Esophagus muscularis mucosa (tissue), 4 donors: ENCODE data around the gene FKRP. TPM values are rescaled to one million over a fixed set of nuclear protein-coding genes. Genes with fewer than 3 reads are reported as not detected.

Source experiments
- DNase-seq: peaks from one replicate; pipeline ENCODE4 v3.0.0-alpha.2; 2017; ENCODE audit errors: extremely low spot score
- H3K27ac ChIP-seq, 4 donors: fragments of 200-600 bp; sonication (generic); replicated peaks in 1 of 4; 1 replicate in 3 of 4; 2 replicates in 1 of 4; pipeline ENCODE4 v1.5.1; 2016 to 2019; ENCODE audit warnings: mild to moderate bottlenecking in 1 of 4
- H3K27me3 ChIP-seq, 4 donors: fragments of 200-600 bp; sonication (generic); one replicate each; pipeline versions ENCODE4 v1.5.1 to v1.6.0; 2016 to 2019
- H3K36me3 ChIP-seq, 4 donors: fragments of 200-600 bp; sonication (generic); one replicate each; pipeline ENCODE4 v1.5.1; 2016 to 2019
- H3K4me1 ChIP-seq, 4 donors: fragments of 200-600 bp; sonication (generic); one replicate each; pipeline ENCODE4 v1.5.1; 2016 to 2019
- H3K4me3 ChIP-seq, 4 donors: fragments of 200-600 bp; sonication (generic); 1 replicate in 2 of 4; 2 replicates in 2 of 4; pipeline ENCODE4 v1.5.1; 2016 to 2019; ENCODE audit warnings: mild to moderate bottlenecking in 4 of 4, moderate library complexity in 1 of 4
- H3K9me3 ChIP-seq, 4 donors: fragments of 200-600 bp; sonication (generic); 1 replicate in 3 of 4; 2 replicates in 1 of 4; pipeline ENCODE4 v1.5.1; 2016 to 2019
- CTCF ChIP-seq, 3 experiments: fragments of 200-600 bp in 2 of 3; fragments of 450-650 bp in 1 of 3; sonication (generic) in 2 of 3; IDR thresholded peaks; one replicate each; pipeline ENCODE4 v1.5.1; 2017 to 2019; ENCODE audit warnings: antibody characterized with exemption in 3 of 3, mild to moderate bottlenecking in 2 of 3, moderate library complexity in 1 of 3
- EP300 ChIP-seq: sonication (generic); formaldehyde crosslinking; IDR thresholded peaks from one replicate; pipeline ENCODE4 v1.6.1; 2017; ENCODE audit warnings: antibody characterized with exemption
- POLR2A ChIP-seq: fragments of 450-650 bp; IDR thresholded peaks from one replicate; pipeline ENCODE4 v1.6.1; 2017; ENCODE audit warnings: antibody characterized with exemption, moderate library complexity, mild to moderate bottlenecking, low read depth
- POLR2AphosphoS5 ChIP-seq, 2 donors: sonication (generic); formaldehyde crosslinking; IDR thresholded peaks; one replicate each; pipeline ENCODE4 v1.6.1; 2017; ENCODE audit warnings: antibody characterized with exemption in 2 of 2
- WGBS: methylation state at CpG from one replicate; pipeline ENCODE4 v1.1.5; 2018; 5-methylcytosine and 5-hydroxymethylcytosine counted together
- intact Hi-C: fragments of 100-400 bp; cut with DNase I; formaldehyde crosslinking; loops from one replicate; pipeline ENCODE4 v1.15.1; 2023
- total RNA-seq, 4 donors: library from RNA; depleted of rRNA; stranded (reverse); fragments of >200 nt; gene quantifications; one replicate each; pipeline versions ENCODE4 v1.1.0 to v1.2.1, GENCODE V29; 2016

FKRP gene
- total RNA-seq, 4 donors from 2014 or later: 22.4 to 30.3 (median 26.5) TPM

GRCh38 chr19:46737298-46737654, 8.6 kb upstream of the FKRP start:
- TF ChIP-seq POLR2A (no peak), POLR2AphosphoS5 (IDR thresholded peaks at IDR 0.05) (no peak), CTCF (IDR thresholded peaks at IDR 0.05) (no peak), EP300 (no peak)
- intact Hi-C loops: no loop called here
- Histone ChIP-seq H3K9me3 (no peaks in the 10 kb centered on the region), H3K27ac (peak overlapping the region; percentile 35 to 85 (median 79)), H3K4me3 (no peak overlapping the region), H3K27me3 (no peaks in the 10 kb centered on the region), H3K4me1 (peaks cover 59 to 83% (median 67%) of the 10 kb centered on the region in 4 donors), H3K36me3 (peaks cover 18 to 68% (median 61%) of the 10 kb centered on the region in 4 donors)
- WGBS: 74% methylated on average over 7 of the region's 7 CpGs
- DNase-seq: no peak

- Histone ChIP-seq H3K4me3 (no peak overlapping the region), H3K9me3 (no peaks in the 10 kb centered on the region), H3K4me1 (peaks cover 59 to 83% (median 67%) of the 10 kb centered on the region in 4 donors), H3K36me3 (peaks cover 13 to 68% (median 56%) of the 10 kb centered on the region in 4 donors), H3K27ac (peak overlapping the region; percentile 76 to 85 (median 79)), H3K27me3 (no peaks in the 10 kb centered on the region)
- 82% methylated on average over 19 of the region's 19 CpGs for WGBS
- DNase-seq: no peak
- intact Hi-C loops: no loop called here
- TF ChIP-seq CTCF (IDR thresholded peaks at IDR 0.05) (no peak), POLR2A (no peak), EP300 (no peak)
These were observed 8.1 kb upstream of the FKRP start for GRCh38 chr19:46737761-46738171.

- Histone ChIP-seq H3K4me1 (peaks cover 72 to 91% (median 82%) of the 10 kb centered on the region in 4 donors), H3K4me3 (no peak overlapping the region), H3K27me3 (no peaks in the 10 kb centered on the region), H3K36me3 (peaks cover 6 to 52% (median 41%) of the 10 kb centered on the region in 4 donors), H3K27ac (peak overlapping the region; percentile 76 to 85 (median 79)), H3K9me3 (no peaks in the 10 kb centered on the region)
- TF ChIP-seq POLR2A (no peak), POLR2AphosphoS5 (IDR thresholded peaks at IDR 0.05) (peak; percentile 57 to 79), EP300 (no peak), CTCF (IDR thresholded peaks at IDR 0.05) (no peak)
- intact Hi-C loops: no loop called here
- DNase-seq: peak; percentile 94
- WGBS: 40% methylated on average over 8 of the region's 14 CpGs
These were observed 6.5 kb upstream of the FKRP start for GRCh38 chr19:46739290-46739771.

- Histone ChIP-seq H3K36me3 (peaks cover 0 to 34% (median 21%) of the 10 kb centered on the region in 4 donors), H3K4me1 (peaks cover 70 to 91% (median 90%) of the 10 kb centered on the region in 4 donors), H3K9me3 (no peaks in the 10 kb centered on the region), H3K27ac (peak overlapping the region in 1 of 4 donors; percentile 85), H3K4me3 (no peak overlapping the region), H3K27me3 (no peaks in the 10 kb centered on the region)
- 85% methylated on average over 10 of the region's 17 CpGs for WGBS
- DNase-seq: no peak
- intact Hi-C loops: no loop called here
- TF ChIP-seq EP300 (no peak), CTCF (IDR thresholded peaks at IDR 0.05) (no peak)
These were observed 4.4 kb upstream of the FKRP start for GRCh38 chr19:46741447-46741846.

- Histone ChIP-seq H3K27ac (no peak overlapping the region), H3K4me1 (peaks cover 61 to 89% (median 86%) of the 10 kb centered on the region in 4 donors), H3K36me3 (peaks cover 0 to 20% (median 6%) of the 10 kb centered on the region in 4 donors), H3K9me3 (no peaks in the 10 kb centered on the region), H3K4me3 (no peak overlapping the region), H3K27me3 (no peaks in the 10 kb centered on the region)
- TF ChIP-seq POLR2AphosphoS5 (IDR thresholded peaks at IDR 0.05) (no peak), EP300 (no peak), POLR2A (no peak), CTCF (IDR thresholded peaks at IDR 0.05) (no peak)
- intact Hi-C loops: no loop called here
- no peak for DNase-seq
- 68% methylated on average over 4 of the region's 4 CpGs for WGBS
These were observed 2.9 kb upstream of the FKRP start for GRCh38 chr19:46742926-46743480.
